HG03565 (cell line): ENCODE data around the gene KRTAP16-1.
"Not testable (repeated sequence)": the region's sequence is repeated elsewhere in the genome, so short reads cannot be mapped to it uniquely, and the experiment has no call there.

ENCODE experiments used
- ATAC-seq: cut with Tn5 transposase; IDR thresholded peaks from one replicate; pipeline ENCODE4 v1.9.1; 2021; ENCODE audit warnings: mild to moderate bottlenecking, moderate library complexity; ENCODE audit not compliant: unreplicated experiment

Gene KRTAP16-1, protein sequence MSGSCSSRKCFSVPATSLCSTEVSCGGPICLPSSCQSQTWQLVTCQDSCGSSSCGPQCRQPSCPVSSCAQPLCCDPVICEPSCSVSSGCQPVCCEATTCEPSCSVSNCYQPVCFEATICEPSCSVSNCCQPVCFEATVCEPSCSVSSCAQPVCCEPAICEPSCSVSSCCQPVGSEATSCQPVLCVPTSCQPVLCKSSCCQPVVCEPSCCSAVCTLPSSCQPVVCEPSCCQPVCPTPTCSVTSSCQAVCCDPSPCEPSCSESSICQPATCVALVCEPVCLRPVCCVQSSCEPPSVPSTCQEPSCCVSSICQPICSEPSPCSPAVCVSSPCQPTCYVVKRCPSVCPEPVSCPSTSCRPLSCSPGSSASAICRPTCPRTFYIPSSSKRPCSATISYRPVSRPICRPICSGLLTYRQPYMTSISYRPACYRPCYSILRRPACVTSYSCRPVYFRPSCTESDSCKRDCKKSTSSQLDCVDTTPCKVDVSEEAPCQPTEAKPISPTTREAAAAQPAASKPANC

GRCh38 chr17:41308918-41309359, at the start of gene KRTAP16-1:
TSS of gene KRTAP16-1 (minus strand) at chr17:41309309. CDS start at chr17:41309253, 56 bp downstream.
- no peak for ATAC-seq

GRCh38 chr17:41354536-41354935, 45.4 kb upstream of the KRTAP16-1 start:
- ATAC-seq: no peak

GRCh38 chr17:41352597-41353366, 43.7 kb upstream of the KRTAP16-1 start:
- ATAC-seq: no peak

GRCh38 chr17:41351177-41351576, 42.1 kb upstream of the KRTAP16-1 start:
- no peak for ATAC-seq

GRCh38 chr17:41350381-41350878, 41.3 kb upstream of the KRTAP16-1 start, which contains the start of gene KRT33A:
TSS of gene KRT33A (minus strand) at chr17:41350828. CDS start at chr17:41350767, 61 bp downstream.
- not testable (repeated sequence) for ATAC-seq

GRCh38 chr17:41347869-41348760, 39.0 kb upstream of the KRTAP16-1 start:
- no peak for ATAC-seq

- ATAC-seq: not testable (repeated sequence)
Measured at GRCh38 chr17:41346421-41346820, 37.3 kb upstream of the KRTAP16-1 start.

DNA sequence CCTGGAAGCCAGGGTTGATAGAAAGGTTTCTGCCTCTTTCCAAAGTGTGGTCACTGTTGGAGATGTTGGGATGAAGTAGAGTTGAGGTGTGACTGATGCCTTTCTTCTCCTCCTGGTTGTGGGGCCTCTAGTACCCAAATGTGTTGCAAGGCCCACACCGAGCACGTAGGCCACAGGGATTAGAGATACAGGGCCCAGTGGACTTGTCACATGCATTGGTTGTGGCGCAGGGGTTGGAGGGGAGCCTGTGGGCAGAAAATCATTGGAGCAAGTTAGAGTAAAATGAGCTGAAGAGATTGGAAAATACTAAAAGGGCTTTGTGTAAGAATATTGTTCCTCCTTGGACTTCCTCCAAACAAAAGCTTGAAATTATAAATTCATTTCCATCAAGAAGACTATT, 36.9 kb upstream of the KRTAP16-1 start:
- ATAC-seq: no peak

DNA sequence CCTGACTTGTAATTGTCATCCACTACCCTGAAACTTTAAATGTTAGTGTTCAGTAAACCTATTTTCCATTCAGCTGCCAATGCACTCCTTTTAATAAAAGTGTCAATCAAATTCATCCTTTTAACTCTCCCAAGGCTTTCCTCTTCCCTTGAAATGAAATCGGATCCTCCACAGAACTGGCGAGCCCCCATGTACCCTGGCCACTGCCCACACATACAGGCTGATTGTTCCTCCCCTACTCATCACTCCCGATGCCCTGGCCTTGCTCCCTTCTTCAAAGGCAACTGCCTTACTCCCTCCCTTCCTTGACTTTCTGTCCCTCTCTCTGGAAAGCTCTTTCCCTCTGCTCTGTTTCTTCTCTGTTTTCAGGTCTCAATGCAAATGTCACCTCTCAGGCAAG, 33.9 kb upstream of the KRTAP16-1 start:
- no peak for ATAC-seq

- no peak for ATAC-seq
Measured at GRCh38 chr17:41340934-41341861, 32.1 kb upstream of the KRTAP16-1 start.

- ATAC-seq: no peak
Measured at GRCh38 chr17:41340494-41340893, 31.4 kb upstream of the KRTAP16-1 start.

GRCh38 chr17:41339571-41340172, 30.6 kb upstream of the KRTAP16-1 start:
- no peak for ATAC-seq

- ATAC-seq: no peak
Measured at GRCh38 chr17:41338961-41339485, 29.9 kb upstream of the KRTAP16-1 start.

DNA sequence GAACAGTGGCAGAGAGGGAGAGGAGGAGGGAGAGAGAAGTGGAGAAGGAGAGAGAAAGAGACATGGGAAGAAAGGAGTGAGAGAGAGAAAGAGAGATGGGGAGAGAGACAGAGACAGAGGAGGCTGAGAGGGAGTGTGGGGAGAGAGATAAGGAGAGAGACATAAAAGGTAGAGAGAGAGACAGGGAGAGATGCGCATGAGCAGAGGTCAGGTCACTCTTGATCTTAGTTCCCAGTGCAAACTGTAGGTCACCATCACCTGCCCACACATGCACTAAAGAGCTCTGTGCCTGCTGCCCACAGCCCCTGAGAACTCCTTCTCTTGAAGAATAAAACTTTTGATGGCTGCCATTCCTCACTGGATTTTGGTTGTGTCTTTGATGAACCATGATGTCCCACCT, 26.6 kb upstream of the KRTAP16-1 start:
- ATAC-seq: no peak

DNA sequence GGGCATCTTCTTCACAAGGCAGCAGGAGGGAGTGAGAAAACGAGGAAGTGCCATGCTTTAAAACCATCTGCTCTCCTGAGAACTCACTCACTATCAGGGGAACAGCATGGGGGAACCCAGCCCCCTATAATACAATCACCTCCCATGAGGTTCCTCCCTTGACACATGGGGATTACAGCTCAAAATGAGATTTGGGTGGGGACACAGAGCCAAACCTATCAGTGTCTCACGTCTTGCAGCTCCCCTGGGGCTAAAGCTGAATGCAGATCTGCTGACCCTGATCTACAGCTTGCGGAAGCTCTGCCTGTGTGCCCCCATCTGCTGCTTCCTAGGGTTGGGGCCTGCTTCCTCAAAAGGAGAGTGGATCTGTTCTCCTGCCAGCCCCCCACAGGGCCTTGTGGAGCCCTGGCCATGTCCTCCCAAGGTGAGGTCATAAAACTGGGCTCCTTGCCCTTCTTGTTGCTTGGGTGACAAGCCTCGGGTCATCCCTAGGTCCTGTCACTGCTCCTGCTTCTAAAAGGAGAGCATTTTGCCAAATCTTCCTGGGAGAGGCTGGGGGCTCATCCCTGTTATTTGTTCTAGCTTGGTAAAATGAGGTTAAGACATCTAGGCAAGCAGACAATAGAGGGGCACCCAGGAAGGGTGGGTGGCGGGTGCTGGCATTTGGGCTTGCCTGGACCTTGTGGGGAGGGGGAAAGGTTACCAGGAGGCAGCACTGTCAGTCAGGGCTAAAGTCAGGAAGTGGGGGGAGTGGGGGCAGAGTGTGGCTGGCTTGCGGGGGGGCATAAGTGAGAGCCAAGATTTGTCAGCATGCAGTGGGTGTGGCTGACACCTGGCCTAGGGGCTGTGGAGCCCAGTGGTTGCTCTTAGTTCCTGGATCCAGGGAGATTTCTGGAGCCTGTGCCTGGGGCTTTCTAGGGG, 25.5 kb upstream of the KRTAP16-1 start:
- no peak for ATAC-seq

GRCh38 chr17:41333836-41334235, 24.7 kb upstream of the KRTAP16-1 start:
- ATAC-seq: no peak

GRCh38 chr17:41333098-41333497, 24.0 kb upstream of the KRTAP16-1 start:
- no peak for ATAC-seq

GRCh38 chr17:41332239-41332638, 23.1 kb upstream of the KRTAP16-1 start:
- ATAC-seq: no peak
